GM23338 (cell line): ENCODE results near the gene DECR2. TPM values are rescaled to one million over a fixed set of nuclear protein-coding genes. Genes with fewer than 3 reads are reported as not detected.
A peak's percentile ranks its signal among the peaks of the same experiment; 100 is the strongest.

Source experiments
- ATAC-seq: fragments of 200-7000 bp; cut with Tn5 transposase; 3 replicates; pipeline ENCODE4 v1.9.1; 2020
- DNase-seq: peaks from one replicate; pipeline ENCODE4 v3.0.0-alpha.2; 2015; ENCODE audit warnings: low spot score
- H2AFZ ChIP-seq: fragments of 200-600 bp; sonication (generic); 2 replicates; pipeline ENCODE4 v1.8.0; 2016; ENCODE audit warnings: antibody characterized with exemption, mild to moderate bottlenecking, moderate library complexity
- H3F3A ChIP-seq: fragments of 200-600 bp; sonication (generic); replicated peaks from 2 replicates; pipeline ENCODE4 v1.8.0; 2017; ENCODE audit warnings: antibody characterized with exemption, mixed run types, low read depth
- H3K27ac ChIP-seq: fragments of 200-600 bp; sonication (generic); 2 replicates; pipeline ENCODE4 v1.6.1; 2016; ENCODE audit warnings: low read depth
- H3K27me3 ChIP-seq: fragments of 200-600 bp; sonication (generic); 2 replicates; pipeline ENCODE4 v1.8.0; 2016; ENCODE audit warnings: mild to moderate bottlenecking, mixed run types, moderate library complexity; ENCODE audit not compliant: insufficient read depth
- H3K36me3 ChIP-seq: fragments of 200-600 bp; sonication (generic); 2 replicates; pipeline ENCODE4 v1.8.0; 2016; ENCODE audit warnings: mild to moderate bottlenecking; ENCODE audit not compliant: insufficient read depth
- H3K4me1 ChIP-seq: fragments of 200-600 bp; sonication (generic); 2 replicates; pipeline ENCODE4 v1.8.0; 2016; ENCODE audit warnings: mild to moderate bottlenecking, moderate library complexity; ENCODE audit not compliant: insufficient read depth
- H3K4me2 ChIP-seq: fragments of 200-600 bp; sonication (generic); 2 replicates; pipeline ENCODE4 v1.7.1; 2017; ENCODE audit warnings: mixed run types
- H3K4me3 ChIP-seq: fragments of 200-600 bp; sonication (generic); 2 replicates; pipeline ENCODE4 v1.6.1; 2016; ENCODE audit warnings: mixed run types
- H3K79me2 ChIP-seq: fragments of 200-600 bp; sonication (generic); replicated peaks from 2 replicates; pipeline ENCODE4 v1.8.0; 2017; ENCODE audit warnings: mild to moderate bottlenecking; ENCODE audit not compliant: insufficient read depth
- H3K9me2 ChIP-seq: fragments of 200-600 bp; sonication (generic); 2 replicates; pipeline ENCODE4 v1.8.0; 2017; ENCODE audit not compliant: insufficient read depth
- H4K20me1 ChIP-seq: fragments of 200-600 bp; sonication (generic); replicated peaks from 2 replicates; pipeline ENCODE4 v1.8.0; 2017; ENCODE audit warnings: mild to moderate bottlenecking; ENCODE audit not compliant: insufficient read depth
- H3K27ac Mint-ChIP-seq: 2 replicates; pipeline ENCODE4 v1.8.0; 2020; ENCODE audit warnings: inconsistent platforms, mild to moderate bottlenecking, moderate library complexity, mixed read lengths
- H3K27me3 Mint-ChIP-seq: 3 replicates; pipeline ENCODE4 v1.8.0; 2022; ENCODE audit warnings: low read depth, mild to moderate bottlenecking, moderate library complexity, mixed read lengths, inconsistent platforms; ENCODE audit not compliant: insufficient read depth, poor library complexity
- H3K36me3 Mint-ChIP-seq: 3 replicates; pipeline ENCODE4 v1.8.0; 2021; ENCODE audit warnings: low read depth, mild to moderate bottlenecking, inconsistent platforms, moderate library complexity, mixed read lengths
- H3K4me1 Mint-ChIP-seq: 3 replicates; pipeline ENCODE4 v1.8.0; 2020; ENCODE audit warnings: mild to moderate bottlenecking, inconsistent platforms, mixed read lengths
- H3K4me3 Mint-ChIP-seq: 3 replicates; pipeline ENCODE4 v1.8.0; 2021; ENCODE audit warnings: moderate library complexity, mild to moderate bottlenecking, inconsistent platforms, mixed read lengths
- H3K9me3 Mint-ChIP-seq: 3 replicates; pipeline ENCODE4 v1.8.0; 2020; ENCODE audit warnings: moderate library complexity, mild to moderate bottlenecking, inconsistent platforms, mixed read lengths
- CREB1 ChIP-seq: fragments of 250-450 bp; sonication (Bioruptor Pico); IDR thresholded peaks from 2 replicates; pipeline ENCODE4 v1.5.0; 2020; ENCODE audit warnings: low read depth, mild to moderate bottlenecking, moderate library complexity
- EZH2 ChIP-seq: fragments of 200-600 bp; sonication (generic); IDR thresholded peaks from one replicate; pipeline ENCODE4 v1.8.0; 2017; ENCODE audit warnings: antibody characterized with exemption, mild to moderate bottlenecking, low read depth; ENCODE audit not compliant: unreplicated experiment
- JUNB ChIP-seq: IDR thresholded peaks from one replicate; pipeline ENCODE4 v1.6.1; 2016; ENCODE audit warnings: antibody characterized with exemption; ENCODE audit not compliant: unreplicated experiment
- NANOG ChIP-seq: IDR thresholded peaks from 2 replicates; pipeline ENCODE4 v1.6.1; 2016; ENCODE audit warnings: antibody characterized with exemption, borderline replicate concordance
- POLR2AphosphoS5 ChIP-seq: IDR thresholded peaks from 2 replicates; pipeline ENCODE4 v1.6.1; 2016; ENCODE audit warnings: antibody characterized with exemption, low read depth
- STAT1 ChIP-seq: IDR thresholded peaks from one replicate; pipeline ENCODE4 v1.6.1; 2016; ENCODE audit warnings: antibody characterized with exemption; ENCODE audit not compliant: unreplicated experiment
- ZNF114 ChIP-seq: fragments of 250-450 bp; sonication (Bioruptor Pico); IDR thresholded peaks from 2 replicates; pipeline ENCODE4 v1.5.0; 2020; ENCODE audit warnings: mild to moderate bottlenecking, moderate library complexity
- polyA plus RNA-seq: library from polyadenylated mRNA; unstranded; fragments of >200 nt; fragmentation: Nextera tagmentation; extraction: Ambion mirVana; gene quantifications from 2 replicates; pipeline ENCODE4 v1.2.1, GENCODE V29; 2016
- total RNA-seq: library from RNA; depleted of rRNA; stranded (reverse); fragments of >200 nt; shearing (Covaris generic); gene quantifications from 2 replicates; pipeline ENCODE4 v1.2.3, GENCODE V29; 2014
- TF ChIP-seq, protein P1 (sequence below), 2 experiments: fragments of 200-600 bp in 1 of 2; sonication (generic) in 1 of 2; conservative IDR thresholded peaks; 2 replicates each; pipeline versions ENCODE4 v1.5.1 to v1.6.1; 2016 to 2017; ENCODE audit warnings: antibody characterized with exemption in 2 of 2, low read depth in 2 of 2, mild to moderate bottlenecking in 2 of 2, moderate library complexity in 1 of 2
- TF ChIP-seq, protein P2 (sequence below): IDR thresholded peaks from 2 replicates; pipeline ENCODE4 v1.6.1; 2016; ENCODE audit warnings: antibody characterized with exemption
- TF ChIP-seq, protein P3 (sequence below): fragments of 250-450 bp; sonication (Bioruptor Pico); IDR thresholded peaks from 2 replicates; pipeline ENCODE4 v1.5.0; 2020; ENCODE audit warnings: mild to moderate bottlenecking, moderate library complexity
- TF ChIP-seq, protein P4 (sequence below): IDR thresholded peaks from one replicate; pipeline ENCODE4 v1.6.1; 2018; ENCODE audit warnings: antibody characterized with exemption; ENCODE audit not compliant: unreplicated experiment

Gene DECR2
- total and polyA plus RNA-seq, 2 experiments from 2014 or later = 20.3 to 26.9 TPM

DNA sequence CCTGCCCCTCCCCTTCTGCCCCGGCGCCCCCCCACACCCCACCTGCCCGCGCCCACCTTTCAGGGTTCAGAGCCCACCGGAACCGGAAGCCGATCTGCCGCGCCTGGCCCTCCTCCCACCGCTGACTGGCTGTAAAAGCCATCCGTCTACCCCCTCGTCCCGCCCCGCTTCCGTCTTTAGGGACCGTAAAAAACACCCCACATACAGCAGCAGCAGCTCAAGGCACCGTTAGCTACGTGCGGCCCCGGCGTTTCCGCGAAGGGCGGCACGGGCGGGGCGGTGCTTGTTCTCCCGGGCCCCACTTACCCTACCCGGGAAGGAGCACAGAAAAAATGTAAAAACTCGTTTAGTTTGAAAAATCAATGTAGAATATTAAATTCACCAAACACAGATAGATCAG lies 31.2 kb upstream of the DECR2 start, which contains the start of gene MRPL28:
Gene MRPL28 (minus strand): TSS at position 96 of the 400 bp plus-strand sequence. CDS start 320 bp downstream, outside the sequence.
- Mint-ChIP-seq H3K4me3 (peak within 1 kb of the TSS; percentile 73), H3K27me3 (peaks cover 13% of the 10 kb centered on the region), H3K36me3 (peaks cover 20% of the 10 kb centered on the region), H3K4me1 (peaks cover 12% of the 10 kb centered on the region; the same call in 1 of the 3 replicates), H3K27ac (peak within 1 kb of the TSS; percentile 85), H3K9me3 (no peaks in the 10 kb centered on the region)
- H4K20me1 ChIP-seq = no peaks in the 10 kb centered on the region; the same call in none of the 2 replicates
- H2AFZ ChIP-seq = no peak within 1 kb of the TSS
- peak within 1 kb of the TSS; percentile 53 for H3K4me3 ChIP-seq
- no peaks in the 10 kb centered on the region for H3K27me3 ChIP-seq
- H3K4me2 ChIP-seq = peak within 1 kb of the TSS; percentile 84
- H3F3A ChIP-seq = peaks cover 4% of the 10 kb centered on the region
- no peaks in the 10 kb centered on the region; the same call in 1 of the 2 replicates for H3K79me2 ChIP-seq
- DNase-seq (peak; percentile 98), ATAC-seq (peak; percentile 89)
- TF ChIP-seq JUNB = peak; percentile 97
- no peak for TF ChIP-seq NANOG
- TF ChIP-seq EZH2 = no peak
- peak; percentile 75 for TF ChIP-seq CREB1 (CRISPR knock-in tag)
- TF ChIP-seq, protein P1, sequence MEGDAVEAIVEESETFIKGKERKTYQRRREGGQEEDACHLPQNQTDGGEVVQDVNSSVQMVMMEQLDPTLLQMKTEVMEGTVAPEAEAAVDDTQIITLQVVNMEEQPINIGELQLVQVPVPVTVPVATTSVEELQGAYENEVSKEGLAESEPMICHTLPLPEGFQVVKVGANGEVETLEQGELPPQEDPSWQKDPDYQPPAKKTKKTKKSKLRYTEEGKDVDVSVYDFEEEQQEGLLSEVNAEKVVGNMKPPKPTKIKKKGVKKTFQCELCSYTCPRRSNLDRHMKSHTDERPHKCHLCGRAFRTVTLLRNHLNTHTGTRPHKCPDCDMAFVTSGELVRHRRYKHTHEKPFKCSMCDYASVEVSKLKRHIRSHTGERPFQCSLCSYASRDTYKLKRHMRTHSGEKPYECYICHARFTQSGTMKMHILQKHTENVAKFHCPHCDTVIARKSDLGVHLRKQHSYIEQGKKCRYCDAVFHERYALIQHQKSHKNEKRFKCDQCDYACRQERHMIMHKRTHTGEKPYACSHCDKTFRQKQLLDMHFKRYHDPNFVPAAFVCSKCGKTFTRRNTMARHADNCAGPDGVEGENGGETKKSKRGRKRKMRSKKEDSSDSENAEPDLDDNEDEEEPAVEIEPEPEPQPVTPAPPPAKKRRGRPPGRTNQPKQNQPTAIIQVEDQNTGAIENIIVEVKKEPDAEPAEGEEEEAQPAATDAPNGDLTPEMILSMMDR (conservative IDR thresholded peaks at IDR 0.05; ENCODE audit: low read depth in 2 of 2) = no peak
- TF ChIP-seq ZNF114 (CRISPR knock-in tag) = no peak
- TF ChIP-seq, protein P2, sequence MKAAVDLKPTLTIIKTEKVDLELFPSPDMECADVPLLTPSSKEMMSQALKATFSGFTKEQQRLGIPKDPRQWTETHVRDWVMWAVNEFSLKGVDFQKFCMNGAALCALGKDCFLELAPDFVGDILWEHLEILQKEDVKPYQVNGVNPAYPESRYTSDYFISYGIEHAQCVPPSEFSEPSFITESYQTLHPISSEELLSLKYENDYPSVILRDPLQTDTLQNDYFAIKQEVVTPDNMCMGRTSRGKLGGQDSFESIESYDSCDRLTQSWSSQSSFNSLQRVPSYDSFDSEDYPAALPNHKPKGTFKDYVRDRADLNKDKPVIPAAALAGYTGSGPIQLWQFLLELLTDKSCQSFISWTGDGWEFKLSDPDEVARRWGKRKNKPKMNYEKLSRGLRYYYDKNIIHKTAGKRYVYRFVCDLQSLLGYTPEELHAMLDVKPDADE = peak; percentile 40; the same call in 1 of the 2 replicates
- TF ChIP-seq, protein P3, sequence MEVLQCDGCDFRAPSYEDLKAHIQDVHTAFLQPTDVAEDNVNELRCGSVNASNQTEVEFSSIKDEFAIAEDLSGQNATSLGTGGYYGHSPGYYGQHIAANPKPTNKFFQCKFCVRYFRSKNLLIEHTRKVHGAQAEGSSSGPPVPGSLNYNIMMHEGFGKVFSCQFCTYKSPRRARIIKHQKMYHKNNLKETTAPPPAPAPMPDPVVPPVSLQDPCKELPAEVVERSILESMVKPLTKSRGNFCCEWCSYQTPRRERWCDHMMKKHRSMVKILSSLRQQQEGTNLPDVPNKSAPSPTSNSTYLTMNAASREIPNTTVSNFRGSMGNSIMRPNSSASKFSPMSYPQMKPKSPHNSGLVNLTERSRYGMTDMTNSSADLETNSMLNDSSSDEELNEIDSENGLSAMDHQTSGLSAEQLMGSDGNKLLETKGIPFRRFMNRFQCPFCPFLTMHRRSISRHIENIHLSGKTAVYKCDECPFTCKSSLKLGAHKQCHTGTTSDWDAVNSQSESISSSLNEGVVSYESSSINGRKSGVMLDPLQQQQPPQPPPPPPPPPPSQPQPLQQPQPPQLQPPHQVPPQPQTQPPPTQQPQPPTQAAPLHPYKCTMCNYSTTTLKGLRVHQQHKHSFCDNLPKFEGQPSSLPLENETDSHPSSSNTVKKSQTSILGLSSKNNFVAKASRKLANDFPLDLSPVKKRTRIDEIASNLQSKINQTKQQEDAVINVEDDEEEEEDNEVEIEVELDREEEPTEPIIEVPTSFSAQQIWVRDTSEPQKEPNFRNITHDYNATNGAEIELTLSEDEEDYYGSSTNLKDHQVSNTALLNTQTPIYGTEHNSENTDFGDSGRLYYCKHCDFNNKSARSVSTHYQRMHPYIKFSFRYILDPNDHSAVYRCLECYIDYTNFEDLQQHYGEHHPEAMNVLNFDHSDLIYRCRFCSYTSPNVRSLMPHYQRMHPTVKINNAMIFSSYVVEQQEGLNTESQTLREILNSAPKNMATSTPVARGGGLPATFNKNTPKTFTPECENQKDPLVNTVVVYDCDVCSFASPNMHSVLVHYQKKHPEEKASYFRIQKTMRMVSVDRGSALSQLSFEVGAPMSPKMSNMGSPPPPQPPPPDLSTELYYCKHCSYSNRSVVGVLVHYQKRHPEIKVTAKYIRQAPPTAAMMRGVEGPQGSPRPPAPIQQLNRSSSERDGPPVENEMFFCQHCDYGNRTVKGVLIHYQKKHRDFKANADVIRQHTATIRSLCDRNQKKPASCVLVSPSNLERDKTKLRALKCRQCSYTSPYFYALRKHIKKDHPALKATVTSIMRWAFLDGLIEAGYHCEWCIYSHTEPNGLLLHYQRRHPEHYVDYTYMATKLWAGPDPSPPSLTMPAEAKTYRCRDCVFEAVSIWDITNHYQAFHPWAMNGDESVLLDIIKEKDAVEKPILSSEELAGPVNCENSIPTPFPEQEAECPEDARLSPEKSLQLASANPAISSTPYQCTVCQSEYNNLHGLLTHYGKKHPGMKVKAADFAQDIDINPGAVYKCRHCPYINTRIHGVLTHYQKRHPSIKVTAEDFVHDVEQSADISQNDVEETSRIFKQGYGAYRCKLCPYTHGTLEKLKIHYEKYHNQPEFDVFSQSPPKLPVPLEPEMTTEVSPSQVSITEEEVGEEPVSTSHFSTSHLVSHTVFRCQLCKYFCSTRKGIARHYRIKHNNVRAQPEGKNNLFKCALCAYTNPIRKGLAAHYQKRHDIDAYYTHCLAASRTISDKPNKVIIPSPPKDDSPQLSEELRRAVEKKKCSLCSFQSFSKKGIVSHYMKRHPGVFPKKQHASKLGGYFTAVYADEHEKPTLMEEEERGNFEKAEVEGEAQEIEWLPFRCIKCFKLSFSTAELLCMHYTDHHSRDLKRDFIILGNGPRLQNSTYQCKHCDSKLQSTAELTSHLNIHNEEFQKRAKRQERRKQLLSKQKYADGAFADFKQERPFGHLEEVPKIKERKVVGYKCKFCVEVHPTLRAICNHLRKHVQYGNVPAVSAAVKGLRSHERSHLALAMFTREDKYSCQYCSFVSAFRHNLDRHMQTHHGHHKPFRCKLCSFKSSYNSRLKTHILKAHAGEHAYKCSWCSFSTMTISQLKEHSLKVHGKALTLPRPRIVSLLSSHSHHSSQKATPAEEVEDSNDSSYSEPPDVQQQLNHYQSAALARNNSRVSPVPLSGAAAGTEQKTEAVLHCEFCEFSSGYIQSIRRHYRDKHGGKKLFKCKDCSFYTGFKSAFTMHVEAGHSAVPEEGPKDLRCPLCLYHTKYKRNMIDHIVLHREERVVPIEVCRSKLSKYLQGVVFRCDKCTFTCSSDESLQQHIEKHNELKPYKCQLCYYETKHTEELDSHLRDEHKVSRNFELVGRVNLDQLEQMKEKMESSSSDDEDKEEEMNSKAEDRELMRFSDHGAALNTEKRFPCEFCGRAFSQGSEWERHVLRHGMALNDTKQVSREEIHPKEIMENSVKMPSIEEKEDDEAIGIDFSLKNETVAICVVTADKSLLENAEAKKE (CRISPR knock-in tag) = no peak
- peak; percentile 87 for TF ChIP-seq POLR2AphosphoS5
- no peak for TF ChIP-seq STAT1
- TF ChIP-seq, protein P4, sequence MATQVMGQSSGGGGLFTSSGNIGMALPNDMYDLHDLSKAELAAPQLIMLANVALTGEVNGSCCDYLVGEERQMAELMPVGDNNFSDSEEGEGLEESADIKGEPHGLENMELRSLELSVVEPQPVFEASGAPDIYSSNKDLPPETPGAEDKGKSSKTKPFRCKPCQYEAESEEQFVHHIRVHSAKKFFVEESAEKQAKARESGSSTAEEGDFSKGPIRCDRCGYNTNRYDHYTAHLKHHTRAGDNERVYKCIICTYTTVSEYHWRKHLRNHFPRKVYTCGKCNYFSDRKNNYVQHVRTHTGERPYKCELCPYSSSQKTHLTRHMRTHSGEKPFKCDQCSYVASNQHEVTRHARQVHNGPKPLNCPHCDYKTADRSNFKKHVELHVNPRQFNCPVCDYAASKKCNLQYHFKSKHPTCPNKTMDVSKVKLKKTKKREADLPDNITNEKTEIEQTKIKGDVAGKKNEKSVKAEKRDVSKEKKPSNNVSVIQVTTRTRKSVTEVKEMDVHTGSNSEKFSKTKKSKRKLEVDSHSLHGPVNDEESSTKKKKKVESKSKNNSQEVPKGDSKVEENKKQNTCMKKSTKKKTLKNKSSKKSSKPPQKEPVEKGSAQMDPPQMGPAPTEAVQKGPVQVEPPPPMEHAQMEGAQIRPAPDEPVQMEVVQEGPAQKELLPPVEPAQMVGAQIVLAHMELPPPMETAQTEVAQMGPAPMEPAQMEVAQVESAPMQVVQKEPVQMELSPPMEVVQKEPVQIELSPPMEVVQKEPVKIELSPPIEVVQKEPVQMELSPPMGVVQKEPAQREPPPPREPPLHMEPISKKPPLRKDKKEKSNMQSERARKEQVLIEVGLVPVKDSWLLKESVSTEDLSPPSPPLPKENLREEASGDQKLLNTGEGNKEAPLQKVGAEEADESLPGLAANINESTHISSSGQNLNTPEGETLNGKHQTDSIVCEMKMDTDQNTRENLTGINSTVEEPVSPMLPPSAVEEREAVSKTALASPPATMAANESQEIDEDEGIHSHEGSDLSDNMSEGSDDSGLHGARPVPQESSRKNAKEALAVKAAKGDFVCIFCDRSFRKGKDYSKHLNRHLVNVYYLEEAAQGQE = no peak
- H3K36me3 ChIP-seq = peaks cover 4% of the 10 kb centered on the region; the same call in 1 of the 2 replicates
- peaks cover 4% of the 10 kb centered on the region; the same call in 1 of the 2 replicates for H3K4me1 ChIP-seq
- no peaks in the 10 kb centered on the region for H3K9me2 ChIP-seq
- H3K27ac ChIP-seq = peak within 1 kb of the TSS; percentile 76; the same call in 1 of the 2 replicates
